Body of pancreas (tissue), 4 donors: ENCODE measurements around the gene TOM1L2.

Experiments used
- CTCF ChIP-seq, 7 experiments: fragments of 450-650 bp in 4 of 7; fragments of 200-600 bp in 3 of 7; sonication (generic) in 3 of 7; IDR thresholded peaks; one replicate each; pipeline ENCODE4 v1.5.1; 2016 to 2019; ENCODE audit warnings: antibody characterized with exemption in 7 of 7
- POLR2A ChIP-seq, 3 donors: fragments of 450-650 bp; IDR thresholded peaks; one replicate each; pipeline ENCODE4 v1.6.1; 2016; ENCODE audit warnings: antibody characterized with exemption in 3 of 3, mild to moderate bottlenecking in 2 of 3

GRCh38 chr17:17853811-17854447, 118.3 kb downstream of the TOM1L2 start:
- TF ChIP-seq CTCF (IDR thresholded peaks at IDR 0.05) (no peak), POLR2A (IDR thresholded peaks at IDR 0.05) (no peak)
